HG03280 (cell line): Measurements from ENCODE around the gene APRT.
A peak's percentile ranks its signal among the peaks of the same experiment; 100 is the strongest.

Experiments
- ATAC-seq: cut with Tn5 transposase; IDR thresholded peaks from one replicate; pipeline ENCODE4 v1.9.1; 2021; ENCODE audit warnings: mild to moderate bottlenecking, moderate library complexity; ENCODE audit not compliant: unreplicated experiment

Gene APRT

GRCh38 chr16:88809068-88809675, 2.6 kb downstream of the APRT start:
- ATAC-seq, result no peak

GRCh38 chr16:88807626-88808453, 3.9 kb downstream of the APRT start:
- ATAC-seq, result no peak

DNA sequence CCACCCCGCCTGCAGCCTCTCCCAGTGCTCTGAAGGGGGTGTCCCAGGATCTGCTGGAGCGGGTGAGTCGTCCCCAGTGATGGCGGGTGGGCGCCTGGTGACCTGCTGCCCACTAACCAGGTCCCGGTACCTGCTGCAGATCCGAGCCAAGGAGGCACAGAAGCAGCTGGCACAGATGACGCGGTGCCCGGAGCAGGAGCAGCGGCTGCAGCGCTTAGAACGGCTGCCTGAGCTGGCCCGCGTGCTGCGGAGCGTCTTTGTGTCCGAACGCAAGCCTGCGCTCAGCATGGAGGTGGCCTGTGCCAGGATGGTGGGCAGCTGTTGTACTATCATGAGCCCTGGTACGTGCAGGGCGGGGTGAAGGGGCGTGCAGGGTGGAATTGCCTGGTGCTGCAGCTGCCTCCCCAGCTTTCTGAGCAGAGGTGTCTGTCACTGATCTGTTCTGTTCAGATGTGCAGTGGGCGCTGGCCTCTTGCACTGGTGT, 4.5 kb downstream of the APRT start:
- ATAC-seq, result no peak

DNA sequence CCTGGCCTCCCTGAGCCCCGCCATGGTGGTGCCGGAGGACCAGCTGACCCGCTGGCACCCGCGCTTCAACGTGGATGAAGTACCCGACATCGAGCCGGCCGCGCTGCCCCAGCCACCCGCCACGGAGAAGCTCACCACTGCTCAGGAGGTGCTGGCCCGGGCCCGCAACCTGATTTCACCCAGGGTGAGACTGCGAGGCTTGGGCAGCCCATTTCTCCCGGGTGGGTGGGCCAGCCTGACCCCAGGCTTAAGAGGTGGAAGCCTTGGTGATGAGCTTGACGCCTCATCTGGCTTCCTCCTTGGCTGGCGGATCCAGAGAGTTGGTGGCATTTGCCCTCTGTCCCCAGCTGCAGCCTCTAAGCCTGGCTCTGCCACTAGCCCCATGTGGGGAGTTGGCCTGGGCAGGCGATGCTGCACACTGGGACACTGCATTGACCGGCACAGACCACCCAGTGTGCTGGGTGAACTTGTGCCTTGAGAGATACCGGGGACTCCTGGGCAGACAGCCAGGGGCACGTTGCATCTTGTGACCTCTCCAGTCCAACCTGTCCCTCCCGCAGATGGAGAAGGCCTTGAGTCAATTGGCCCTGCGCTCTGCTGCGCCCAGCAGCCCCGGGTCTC, 5.1 kb downstream of the APRT start:
- no peak for ATAC-seq

GRCh38 chr16:88805887-88806393, 5.8 kb downstream of the APRT start:
- ATAC-seq, result no peak

DNA sequence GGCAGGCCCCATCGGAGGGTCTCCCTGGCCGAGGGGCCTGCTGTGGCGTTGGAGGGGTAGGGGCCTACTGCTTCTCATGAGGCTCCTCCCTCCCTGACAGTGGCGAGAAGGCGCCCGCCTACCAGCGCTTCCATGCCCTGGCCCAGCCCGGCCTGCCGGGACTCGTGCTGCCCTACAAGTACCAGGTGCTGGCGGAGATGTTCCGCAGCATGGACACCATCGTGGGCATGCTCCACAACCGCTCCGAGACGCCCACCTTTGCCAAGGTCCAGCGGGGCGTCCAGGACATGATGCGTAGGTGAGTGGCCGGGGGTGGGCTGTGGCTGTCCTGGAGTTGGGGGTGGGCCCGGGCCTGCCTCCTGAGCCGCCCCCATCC, 6.4 kb downstream of the APRT start:
- no peak for ATAC-seq

DNA sequence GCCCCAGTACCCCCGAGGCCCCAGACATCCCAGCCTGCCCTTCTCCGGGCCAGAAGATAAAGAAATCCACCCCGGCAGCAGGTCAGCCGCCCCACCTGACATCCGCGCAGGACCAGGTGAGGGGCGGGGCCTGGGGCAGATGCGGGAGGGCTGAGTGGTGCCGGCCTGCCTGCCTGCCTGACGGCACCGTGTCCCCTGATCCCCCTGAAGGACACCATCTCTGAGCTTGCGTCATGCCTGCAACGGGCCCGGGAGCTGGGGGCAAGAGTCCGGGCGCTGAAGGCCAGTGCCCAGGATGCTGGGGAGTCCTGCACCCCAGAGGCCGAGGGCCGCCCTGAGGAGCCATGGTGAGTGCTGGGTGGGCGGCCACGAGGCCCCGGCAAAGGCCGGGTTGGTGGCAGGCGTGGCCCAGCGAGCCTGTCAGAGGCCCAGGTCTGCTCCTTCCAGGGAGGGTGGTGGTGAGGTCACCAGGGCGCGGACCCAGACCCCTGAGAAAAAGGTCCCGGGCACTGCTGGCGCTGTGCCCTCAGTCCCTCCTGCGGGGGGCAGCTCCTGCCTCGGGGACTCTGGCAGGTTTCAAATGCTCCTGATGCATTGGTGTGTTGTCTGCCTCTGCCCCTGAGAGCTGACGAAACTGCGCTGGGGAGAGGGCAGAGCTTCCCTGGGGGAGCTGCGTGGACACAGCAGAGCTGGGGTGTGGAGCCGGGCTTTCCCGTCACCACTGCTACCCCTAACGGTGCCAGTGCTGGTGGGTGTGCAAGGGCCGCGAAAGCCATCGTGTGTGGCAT, 7.0 kb downstream of the APRT start:
- no peak for ATAC-seq

DNA sequence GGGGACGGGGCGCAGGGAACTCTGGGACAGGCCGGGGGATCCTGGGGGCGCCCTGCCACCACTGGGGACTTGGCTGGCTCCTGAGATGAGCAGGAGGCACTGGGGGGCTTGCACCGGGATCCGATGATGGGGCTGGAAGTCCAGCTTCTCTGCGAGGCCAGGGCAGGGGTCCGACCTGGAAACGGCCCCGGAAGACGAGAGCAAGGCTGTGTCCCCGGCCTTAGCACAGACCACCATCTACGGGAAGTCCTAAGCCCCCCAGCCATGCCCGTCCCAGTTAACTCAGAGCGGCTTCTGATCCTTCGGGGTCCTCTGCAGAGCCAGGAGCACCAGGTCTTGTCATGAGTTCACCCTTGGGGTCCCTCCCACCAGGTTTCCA, 7.6 kb downstream of the APRT start:
- no peak for ATAC-seq

DNA sequence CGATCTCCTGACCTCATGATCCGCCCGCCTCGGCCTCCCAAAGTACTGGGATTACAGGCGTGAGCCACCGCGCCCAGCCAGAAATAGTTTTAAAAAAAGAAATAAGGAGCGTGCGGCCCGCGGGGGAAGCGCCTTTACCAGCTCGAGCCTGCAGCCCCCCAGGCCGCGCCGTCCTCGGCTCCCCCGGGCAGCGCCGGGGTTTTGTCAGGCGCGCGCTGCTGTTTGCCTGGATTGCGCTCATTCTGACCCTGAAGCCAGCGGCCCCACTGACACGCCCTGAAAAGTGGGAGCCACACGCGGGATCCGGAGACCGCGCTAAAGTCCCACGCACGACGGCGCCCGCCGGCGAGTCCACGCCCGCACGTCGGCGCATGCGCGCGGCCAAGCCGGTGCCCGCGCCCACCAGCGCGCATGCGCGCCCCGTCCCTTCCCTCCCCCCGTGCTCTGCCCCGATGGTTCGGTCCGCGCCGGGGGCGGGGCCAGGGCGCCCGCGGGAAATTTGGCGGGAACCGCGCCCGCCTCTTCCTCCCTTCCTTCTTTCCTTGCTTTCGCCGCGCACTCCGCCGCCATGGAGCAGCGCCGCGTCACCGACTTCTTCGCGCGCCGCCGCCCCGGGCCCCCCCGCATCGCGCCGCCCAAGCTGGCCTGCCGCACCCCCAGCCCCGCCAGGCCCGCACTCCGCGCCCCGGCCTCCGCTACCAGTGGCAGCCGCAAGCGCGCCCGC, 8.3 kb downstream of the APRT start, which contains the start of gene CDT1:
Gene CDT1, plus strand, starts transcription at position 526 of the 724 bp plus-strand sequence. Its CDS starts 43 bp downstream, at position 569.
- ATAC-seq, result peak; percentile 57

DNA sequence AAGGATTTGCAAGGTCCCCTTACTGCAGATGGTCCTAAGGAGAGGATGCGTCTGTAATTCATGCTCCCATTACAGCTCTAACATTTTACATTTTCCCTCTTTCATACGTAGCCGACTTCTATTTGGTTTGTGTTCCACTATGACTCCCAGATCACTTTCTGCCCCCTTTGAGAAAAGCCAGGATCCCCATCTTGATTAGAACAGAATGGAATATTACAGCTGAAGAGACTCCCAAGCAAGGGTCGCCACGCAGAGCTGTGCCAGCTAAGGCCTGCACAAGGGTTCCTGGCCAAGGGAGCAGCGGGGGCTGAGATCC, 11.5 kb downstream of the APRT start:
- no peak for ATAC-seq

- ATAC-seq, result no peak
Measured at GRCh38 chr16:88799569-88800276, 12.0 kb downstream of the APRT start.

DNA sequence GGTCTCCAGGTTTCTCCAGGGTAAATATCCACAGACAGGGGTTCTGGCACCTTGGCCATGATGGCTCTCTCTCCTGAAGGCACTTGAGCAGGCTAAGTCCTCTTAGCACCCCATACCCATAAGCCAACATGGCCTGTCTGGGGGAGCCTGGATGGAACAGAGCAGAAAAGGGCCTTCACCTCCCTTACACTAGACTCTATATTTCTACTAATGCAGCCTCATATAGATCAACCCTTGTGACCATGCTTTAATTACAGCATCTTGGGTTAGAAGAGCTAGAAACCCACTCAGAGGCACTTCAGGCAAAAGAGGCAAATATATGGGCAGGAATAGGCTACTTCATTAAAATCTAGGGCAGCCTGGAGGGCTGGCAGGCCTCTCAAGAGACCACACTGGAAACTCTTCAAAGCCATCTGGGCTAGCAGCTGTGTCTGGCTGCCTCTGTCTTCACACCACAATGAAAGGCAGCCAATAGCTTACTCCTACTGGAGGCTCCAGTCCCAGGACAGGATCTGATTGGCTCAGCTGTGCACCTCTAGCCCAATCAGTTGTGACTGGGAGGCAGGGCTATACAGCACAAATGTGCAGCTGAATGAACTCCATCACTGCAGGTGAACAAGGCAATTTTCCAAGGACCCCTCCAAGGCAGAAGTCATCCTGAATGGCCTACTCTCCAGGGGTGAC, 12.8 kb downstream of the APRT start:
- no peak for ATAC-seq

DNA sequence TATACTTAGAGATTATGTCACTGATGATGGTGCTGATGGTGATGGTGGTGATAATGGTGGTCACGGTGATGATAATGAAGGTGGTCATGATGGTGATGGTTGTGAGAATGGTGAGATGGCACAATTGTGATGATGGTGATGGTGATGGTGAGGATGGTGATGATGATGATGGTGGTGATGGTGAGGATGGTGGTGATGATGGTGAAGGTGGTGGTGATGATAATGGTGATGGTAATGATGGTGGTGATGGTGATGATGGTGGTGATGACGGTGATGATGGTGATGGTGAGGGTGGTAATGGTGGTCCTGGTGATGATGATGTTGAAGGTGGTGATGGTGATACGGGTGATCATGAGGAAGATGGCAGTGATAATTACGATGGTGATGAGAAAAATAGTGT, 13.7 kb downstream of the APRT start:
- no peak for ATAC-seq

- no peak for ATAC-seq
Measured at GRCh38 chr16:88796278-88796677, 15.4 kb downstream of the APRT start.

DNA sequence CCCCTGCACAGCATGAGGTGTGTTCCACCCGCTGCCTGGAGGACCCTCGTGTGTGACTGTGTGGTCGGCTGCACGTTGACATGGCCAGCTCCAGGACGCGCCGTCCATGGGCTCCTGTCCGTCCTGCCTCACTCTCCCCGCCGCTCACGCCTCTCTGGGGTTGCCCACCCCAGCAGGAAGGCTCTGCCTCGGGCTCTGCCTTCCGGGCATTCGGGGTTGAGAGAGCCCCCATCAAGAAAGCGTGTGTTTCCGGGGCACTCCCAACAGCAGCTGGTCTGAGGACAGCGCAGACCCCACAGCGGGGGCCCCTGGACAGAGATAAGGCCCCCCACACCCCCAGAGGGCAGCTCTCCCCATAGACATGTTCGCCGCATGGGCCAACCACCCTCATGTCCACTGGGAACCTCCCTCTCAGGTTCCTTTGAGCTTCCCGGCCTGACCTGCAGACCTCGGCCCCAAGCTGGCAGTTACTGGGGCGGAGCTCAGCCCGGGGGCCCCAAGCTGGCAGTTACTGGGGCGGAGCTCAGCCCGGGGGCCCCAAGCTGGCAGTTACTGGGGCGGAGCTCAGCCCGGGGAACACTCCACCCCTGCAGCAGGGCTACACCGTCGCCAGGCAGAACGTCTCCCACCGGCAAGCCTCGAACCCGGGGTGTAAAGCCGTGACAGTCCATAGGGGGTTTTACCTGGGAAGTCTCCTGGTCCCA, 18.3 kb downstream of the APRT start:
- ATAC-seq, result no peak

DNA sequence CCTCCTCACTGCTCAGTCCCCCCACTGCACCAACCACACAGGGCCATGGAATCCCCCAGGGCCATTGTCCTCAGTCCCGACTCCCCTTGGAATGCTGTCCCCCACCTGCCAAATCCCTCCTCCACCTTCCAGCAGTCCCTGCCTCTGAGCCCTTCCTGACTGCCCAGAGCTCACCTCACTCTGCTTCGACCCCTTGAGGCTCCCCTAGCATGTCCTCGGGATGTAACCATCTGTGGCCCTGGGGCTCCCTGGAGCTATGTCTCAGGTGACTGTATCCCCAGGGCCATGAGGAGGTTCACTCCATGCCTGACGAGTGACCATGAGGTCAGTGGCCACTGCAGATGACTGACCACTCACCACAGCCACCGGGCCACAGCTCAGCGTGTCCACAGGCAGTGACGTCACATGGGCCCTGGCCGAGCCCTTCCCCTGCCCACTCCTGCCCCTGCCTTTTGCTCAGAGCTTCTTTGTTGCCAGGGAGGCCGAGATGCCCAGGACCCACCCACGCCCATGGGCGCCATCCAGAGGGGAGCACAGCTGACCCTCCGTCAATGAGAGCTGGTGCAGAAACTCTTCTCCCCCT, 19.0 kb downstream of the APRT start:
- ATAC-seq, result no peak

- no peak for ATAC-seq
Measured at GRCh38 chr16:88792078-88792550, 19.6 kb downstream of the APRT start.
